Loucy (cell line): ENCODE data around the gene HOXB8.

ENCODE experiments used
- CTCF ChIP-seq: fragments of 200-600 bp; sonication (generic); conservative IDR thresholded peaks from 2 replicates; pipeline ENCODE4 v1.5.1; 2014; ENCODE audit warnings: mild to moderate bottlenecking, antibody characterized with exemption, low read length
- EZH2phosphoT487 ChIP-seq: fragments of 200-600 bp; IDR thresholded peaks from 2 replicates; pipeline ENCODE4 v1.6.1; 2018; ENCODE audit warnings: antibody characterized with exemption, mild to moderate bottlenecking, moderate library complexity, borderline replicate concordance

- TF ChIP-seq CTCF, result no peak
- no peak for TF ChIP-seq EZH2phosphoT487
Measured at GRCh38 chr17:48579760-48580554, 35.1 kb downstream of the HOXB8 start.
